Ovary (tissue), 9 donors: ENCODE data around the gene FAM3D. TPM values are rescaled to one million over a fixed set of nuclear protein-coding genes. Genes with fewer than 3 reads are reported as not detected.

ENCODE experiments used
- DNase-seq, 5 donors: peaks; one replicate each; pipeline ENCODE4 v3.0.0-alpha.2; 2019 to 2020
- H3K27ac ChIP-seq, 2 donors: fragments of 200-600 bp; one replicate each; pipeline versions ENCODE4 v1.5.1 to v1.8.0; 2019 to 2022
- H3K27me3 ChIP-seq: fragments of 200-600 bp; one replicate; pipeline ENCODE4 v1.8.0; 2022
- H3K36me3 ChIP-seq: fragments of 200-600 bp; sonication (generic); one replicate; pipeline ENCODE4 v1.5.1; 2019
- H3K4me1 ChIP-seq: one replicate; pipeline ENCODE4 v1.8.1; 2013; ENCODE audit warnings: mild to moderate bottlenecking, moderate library complexity; ENCODE audit not compliant: insufficient read depth
- H3K4me3 ChIP-seq: fragments of 200-600 bp; sonication (generic); one replicate; pipeline ENCODE4 v1.5.1; 2017
- H3K9me3 ChIP-seq, 2 donors: fragments of 200-600 bp in 1 of 2; sonication (generic) in 1 of 2; one replicate each; pipeline versions ENCODE4 v1.5.1 to v1.8.1; 2013 to 2019; ENCODE audit warnings: mild to moderate bottlenecking in 1 of 2, moderate library complexity in 1 of 2
- CTCF ChIP-seq, 3 donors: fragments of 450-650 bp in 2 of 3; fragments of 200-600 bp in 1 of 3; IDR thresholded peaks; one replicate each; pipeline versions ENCODE4 v1.5.1 to v1.8.0; 2016 to 2022; ENCODE audit warnings: antibody characterized with exemption in 3 of 3, mild to moderate bottlenecking in 1 of 3
- EP300 ChIP-seq: sonication (generic); formaldehyde crosslinking; IDR thresholded peaks from one replicate; pipeline ENCODE4 v1.6.1; 2017; ENCODE audit warnings: antibody characterized with exemption
- POLR2A ChIP-seq: fragments of 450-650 bp; IDR thresholded peaks from one replicate; pipeline ENCODE4 v1.6.1; 2017; ENCODE audit warnings: antibody characterized with exemption, mild to moderate bottlenecking, moderate library complexity
- WGBS, 3 donors: extraction: QIAGEN DNeasy Blood & Tissue Kit in 1 of 3; methylation state at CpG; one replicate each; pipeline versions ENCODE4 v1.1.5 to v1.1.7; 2013 to 2017; 5-methylcytosine and 5-hydroxymethylcytosine counted together
- intact Hi-C, 4 donors: fragments of 100-400 bp; cut with DNase I; formaldehyde crosslinking; loops; one replicate each; pipeline versions ENCODE4 v1.11.0 to v1.15.1; 2022 to 2023
- polyA plus RNA-seq, 2 donors: library from polyadenylated mRNA; stranded (reverse); fragments of 200-250 nt in 1 of 2; fragments of 350-450 nt in 1 of 2; fragmentation: Illumina TruSeq in 1 of 2; extraction: RNeasy Lipid Tissue Mini Kit (QIAGEN cat#74804) in 1 of 2; gene quantifications; one replicate each; pipeline ENCODE4 v1.2.3, GENCODE V29; 2013 to 2014
- total RNA-seq, 7 donors: library from RNA; depleted of rRNA in 2 of 7; stranded (reverse); fragments of >200 nt in 2 of 7; fragmentation: NEBNext Ultra II Directional in 3 of 7; extraction: Animal tissue kit (Norgen Biotek cat#: 25700) in 3 of 7; gene quantifications; one replicate each; pipeline versions ENCODE4 v1.1.0 to v1.2.4, GENCODE V29; 2016 to 2023
- donor health status: DM: no; HTN: no; CAD: no; lungs with moderate emphysema.
- donor health status: DM: no; HTN: no; CAD: no.
- donor health status: Bipolar disorder and iron deficiency.
- donor health status: DM: yes; HTN: yes; CAD: no.
- donor health status: DM: no; HTN: no; CAD: no.
- donor health status: DM: yes; HTN: yes; CAD: no.

FAM3D gene
- total and polyA plus RNA-seq, 9 donors: 0.36 to 6.3 TPM; not detected in 7

GRCh38 chr3:58638591-58638990 lies 28.0 kb downstream of the FAM3D start:
- H3K4me3 ChIP-seq: no peak overlapping the region
- no peaks in the 10 kb centered on the region for H3K9me3 ChIP-seq
- no peak for DNase-seq
- no peak for TF ChIP-seq CTCF (IDR thresholded peaks at IDR 0.05)
- TF ChIP-seq EP300: no peak
- TF ChIP-seq POLR2A: no peak
- WGBS, 3 donors: 63 to 70% (median 68%) methylated on average over 6 of the region's 6 CpGs
- no peaks in the 10 kb centered on the region for H3K27me3 ChIP-seq
- H3K4me1 ChIP-seq: no peaks in the 10 kb centered on the region
- H3K36me3 ChIP-seq: no peaks in the 10 kb centered on the region
- H3K27ac ChIP-seq: no peak overlapping the region
- intact Hi-C loops: no loop called here

GRCh38 chr3:58637509-58637908 lies 29.1 kb downstream of the FAM3D start:
- intact Hi-C loops: no loop called here

GRCh38 chr3:58635371-58636285 lies 30.9 kb downstream of the FAM3D start:
- no peak for DNase-seq
- Histone ChIP-seq H3K9me3 (no peaks in the 10 kb centered on the region), H3K4me1 (no peaks in the 10 kb centered on the region), H3K4me3 (no peak overlapping the region), H3K27ac (no peak overlapping the region), H3K36me3 (no peaks in the 10 kb centered on the region), H3K27me3 (no peaks in the 10 kb centered on the region)
- TF ChIP-seq EP300: no peak
- TF ChIP-seq POLR2A: no peak
- TF ChIP-seq CTCF (IDR thresholded peaks at IDR 0.05): no peak
- WGBS, 3 donors: 55 to 69% (median 63%) methylated on average over 24 of the region's 24 CpGs
- intact Hi-C loops: no loop called here

More at GRCh38 chr3:58637509-58637908, 29.1 kb downstream of the FAM3D start:
- TF ChIP-seq POLR2A (no peak), CTCF (IDR thresholded peaks at IDR 0.05) (no peak), EP300 (no peak)
- Histone ChIP-seq H3K27ac (no peak overlapping the region), H3K9me3 (no peaks in the 10 kb centered on the region), H3K27me3 (no peaks in the 10 kb centered on the region), H3K36me3 (no peaks in the 10 kb centered on the region), H3K4me3 (no peak overlapping the region), H3K4me1 (no peaks in the 10 kb centered on the region)
- DNase-seq: no peak
- WGBS, 3 donors: 61 to 79% (median 70%) methylated on average over 5 of the region's 5 CpGs

- Histone ChIP-seq H3K4me1 (peaks cover 6% of the 10 kb centered on the region), H3K9me3 (no peaks in the 10 kb centered on the region), H3K27ac (no peak overlapping the region), H3K36me3 (no peaks in the 10 kb centered on the region), H3K4me3 (no peak overlapping the region), H3K27me3 (no peaks in the 10 kb centered on the region)
- intact Hi-C loops: loop anchor here in 1 of 4 donors (5.0 kb wide), 1 partner anchor 61 kb away; no protein-coding TSS in a partner anchor
- DNase-seq: no peak
- WGBS, 3 donors: 78 to 82% (median 82%) methylated on average over 7 to 8 of the region's 8 CpGs
- no peak for TF ChIP-seq CTCF (IDR thresholded peaks at IDR 0.05)
- TF ChIP-seq EP300: no peak
- no peak for TF ChIP-seq POLR2A
Observed at GRCh38 chr3:58633157-58633865, 33.3 kb downstream of the FAM3D start.
